Suprapubic skin (tissue), 4 donors: ENCODE results near the gene GJB6.

Source experiments
- EP300 ChIP-seq: sonication (generic); formaldehyde crosslinking; IDR thresholded peaks from one replicate; pipeline ENCODE4 v1.6.1; 2017; ENCODE audit warnings: antibody characterized with exemption
- POLR2A ChIP-seq, 2 donors: fragments of 450-650 bp; IDR thresholded peaks; one replicate each; pipeline ENCODE4 v1.6.1; 2017; ENCODE audit warnings: antibody characterized with exemption in 2 of 2, mild to moderate bottlenecking in 2 of 2, moderate library complexity in 2 of 2
- POLR2AphosphoS5 ChIP-seq, 3 donors: sonication (generic); formaldehyde crosslinking; IDR thresholded peaks; one replicate each; pipeline ENCODE4 v1.6.1; 2017; ENCODE audit warnings: antibody characterized with exemption in 3 of 3
- TF ChIP-seq, protein P1 (sequence below), 2 donors: fragments of 200-600 bp in 1 of 2; fragments of 450-650 bp in 1 of 2; sonication (generic) in 1 of 2; IDR thresholded peaks; one replicate each; pipeline ENCODE4 v1.5.1; 2016 to 2019; ENCODE audit warnings: antibody characterized with exemption in 2 of 2, mild to moderate bottlenecking in 1 of 2, moderate library complexity in 1 of 2

- TF ChIP-seq POLR2A (IDR thresholded peaks at IDR 0.05) (no peak), POLR2AphosphoS5 (IDR thresholded peaks at IDR 0.05) (no peak), EP300 (no peak)
- TF ChIP-seq, protein P1, sequence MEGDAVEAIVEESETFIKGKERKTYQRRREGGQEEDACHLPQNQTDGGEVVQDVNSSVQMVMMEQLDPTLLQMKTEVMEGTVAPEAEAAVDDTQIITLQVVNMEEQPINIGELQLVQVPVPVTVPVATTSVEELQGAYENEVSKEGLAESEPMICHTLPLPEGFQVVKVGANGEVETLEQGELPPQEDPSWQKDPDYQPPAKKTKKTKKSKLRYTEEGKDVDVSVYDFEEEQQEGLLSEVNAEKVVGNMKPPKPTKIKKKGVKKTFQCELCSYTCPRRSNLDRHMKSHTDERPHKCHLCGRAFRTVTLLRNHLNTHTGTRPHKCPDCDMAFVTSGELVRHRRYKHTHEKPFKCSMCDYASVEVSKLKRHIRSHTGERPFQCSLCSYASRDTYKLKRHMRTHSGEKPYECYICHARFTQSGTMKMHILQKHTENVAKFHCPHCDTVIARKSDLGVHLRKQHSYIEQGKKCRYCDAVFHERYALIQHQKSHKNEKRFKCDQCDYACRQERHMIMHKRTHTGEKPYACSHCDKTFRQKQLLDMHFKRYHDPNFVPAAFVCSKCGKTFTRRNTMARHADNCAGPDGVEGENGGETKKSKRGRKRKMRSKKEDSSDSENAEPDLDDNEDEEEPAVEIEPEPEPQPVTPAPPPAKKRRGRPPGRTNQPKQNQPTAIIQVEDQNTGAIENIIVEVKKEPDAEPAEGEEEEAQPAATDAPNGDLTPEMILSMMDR (IDR thresholded peaks at IDR 0.05) = no peak
Measured at GRCh38 chr13:20227730-20228129, 4.4 kb downstream of the GJB6 start.
